Activated CD4-positive, CD25-positive, alpha-beta regulatory T cell (primary cell): ENCODE measurements around the gene TRAF3.

Experiments
- DNase-seq, 4 experiments: peaks; one replicate each; lab custom pipeline; 2025; lab: John Stamatoyannopoulos, UW

Gene TRAF3

GRCh38 chr14:102939329-102939728, 162.1 kb downstream of the TRAF3 start:
- no peak for DNase-seq

GRCh38 chr14:102939820-102940561, 162.7 kb downstream of the TRAF3 start:
- DNase-seq = no peak

- no peak for DNase-seq
Measured at GRCh38 chr14:102940729-102941362, 163.6 kb downstream of the TRAF3 start.

DNA sequence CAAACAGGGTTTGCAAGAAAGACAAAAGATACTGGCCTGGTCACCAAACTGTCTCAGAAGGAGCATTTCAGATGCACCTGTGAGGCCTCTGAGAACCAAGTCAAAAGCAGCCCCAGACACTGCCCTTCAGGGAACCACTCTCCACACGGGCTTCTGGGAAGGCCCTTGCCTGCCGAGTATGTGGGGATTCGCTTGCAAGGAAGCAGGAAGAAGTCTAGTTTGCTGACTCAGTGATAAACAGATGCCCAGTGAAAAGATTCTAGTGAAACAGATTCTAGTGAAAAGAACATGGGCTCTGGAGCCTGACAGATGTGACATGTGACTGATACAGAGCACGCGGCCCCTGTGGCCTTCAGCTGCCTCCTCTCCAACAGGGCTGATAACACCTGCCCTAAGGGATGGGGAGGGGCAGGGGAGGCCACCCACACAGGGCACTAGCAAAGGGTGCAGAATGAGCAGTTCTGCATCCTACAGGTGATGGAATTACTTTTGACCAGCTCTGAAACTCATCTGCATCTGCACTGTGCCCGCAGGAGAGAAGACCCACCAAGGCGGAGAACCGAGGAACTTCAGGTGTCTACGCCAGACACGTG, 164.3 kb downstream of the TRAF3 start:
- no peak for DNase-seq

- no peak for DNase-seq
Measured at GRCh38 chr14:102942069-102942468, 164.8 kb downstream of the TRAF3 start.

GRCh38 chr14:102943454-102943853, 166.2 kb downstream of the TRAF3 start:
- DNase-seq = no peak

GRCh38 chr14:102943979-102944378, 166.7 kb downstream of the TRAF3 start:
- DNase-seq = no peak

GRCh38 chr14:102944448-102945330, 167.4 kb downstream of the TRAF3 start:
- DNase-seq = no peak

DNA sequence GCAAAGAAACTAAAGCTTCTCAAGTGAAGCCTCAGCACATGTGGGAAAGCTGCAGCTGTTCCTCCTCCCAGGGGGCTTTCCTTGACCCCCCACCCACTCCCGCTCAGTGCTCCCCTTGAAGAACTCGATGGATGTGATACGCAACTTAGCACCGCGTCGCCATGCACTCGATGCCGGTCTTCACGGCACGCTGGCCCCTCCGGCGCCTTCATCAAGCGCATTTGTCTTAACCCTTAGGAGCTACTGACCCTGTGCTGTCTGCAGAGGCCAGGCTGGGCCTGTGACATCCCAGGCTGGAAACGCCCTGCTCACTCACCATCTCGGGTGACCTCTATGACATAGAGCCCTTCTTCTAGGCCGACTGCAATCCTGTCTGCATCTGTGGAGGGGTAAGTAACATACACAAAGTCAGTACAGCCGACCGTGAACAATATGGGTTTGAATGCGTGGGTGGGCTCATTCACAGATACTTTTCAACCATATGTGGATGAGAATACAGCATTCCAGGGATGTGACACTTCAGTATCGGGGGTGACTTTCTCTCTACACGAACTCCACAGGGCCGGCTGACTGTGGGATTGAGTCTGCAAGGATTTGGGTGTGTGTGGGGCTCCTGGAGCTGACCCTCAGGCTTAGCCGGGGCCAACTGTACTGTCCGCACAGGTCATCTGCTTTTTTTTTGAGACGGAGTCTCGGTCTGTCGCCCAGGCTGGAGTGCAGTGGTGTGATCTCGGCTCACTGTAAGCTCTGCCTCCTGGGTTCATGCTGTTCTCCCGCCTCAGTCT, 168.3 kb downstream of the TRAF3 start:
- no peak for DNase-seq

DNA sequence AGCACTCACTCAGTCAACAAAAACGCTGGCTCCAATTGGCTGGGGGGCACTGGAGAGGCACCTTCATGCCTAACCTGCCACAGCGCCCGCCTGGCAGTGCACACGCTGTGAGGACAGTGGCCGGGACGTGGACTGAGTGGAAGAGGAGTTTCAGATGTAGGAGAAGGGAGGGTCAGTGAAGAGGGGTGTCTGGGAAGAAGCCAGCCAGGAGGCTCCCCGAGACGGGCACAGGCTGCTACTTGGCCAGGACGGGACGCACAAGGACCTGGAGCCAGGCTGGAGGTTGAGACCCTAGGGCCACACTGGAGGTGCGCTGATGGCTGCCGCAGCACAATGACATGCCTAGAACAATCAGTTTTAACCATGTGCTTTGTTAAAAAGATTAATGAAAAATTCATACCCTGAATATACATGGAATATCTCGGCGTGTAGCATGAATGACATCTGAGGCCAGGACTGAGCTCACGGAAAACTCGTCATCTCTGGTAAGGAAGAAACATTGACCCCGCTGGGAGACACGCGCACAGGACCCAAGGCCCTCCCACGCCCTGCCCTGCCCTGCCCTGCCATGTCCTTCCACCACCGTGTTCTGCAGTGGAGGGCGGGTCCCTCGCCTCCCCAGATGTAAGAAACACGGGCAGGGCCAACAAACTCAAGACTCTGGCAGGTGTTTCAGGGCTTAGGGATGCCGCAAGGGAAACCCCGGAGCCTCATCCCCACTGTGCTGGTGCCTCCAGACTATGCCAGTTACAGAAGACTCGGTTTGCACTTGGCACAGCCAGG, 170.3 kb downstream of the TRAF3 start:
- no peak for DNase-seq

GRCh38 chr14:102948698-102949061, 171.4 kb downstream of the TRAF3 start:
- no peak for DNase-seq

- no peak for DNase-seq
Measured at GRCh38 chr14:102949062-102949800, 172.0 kb downstream of the TRAF3 start.

GRCh38 chr14:102949801-102950451, 172.7 kb downstream of the TRAF3 start:
- no peak for DNase-seq

GRCh38 chr14:102951034-102951433, 173.8 kb downstream of the TRAF3 start:
- DNase-seq = no peak

DNA sequence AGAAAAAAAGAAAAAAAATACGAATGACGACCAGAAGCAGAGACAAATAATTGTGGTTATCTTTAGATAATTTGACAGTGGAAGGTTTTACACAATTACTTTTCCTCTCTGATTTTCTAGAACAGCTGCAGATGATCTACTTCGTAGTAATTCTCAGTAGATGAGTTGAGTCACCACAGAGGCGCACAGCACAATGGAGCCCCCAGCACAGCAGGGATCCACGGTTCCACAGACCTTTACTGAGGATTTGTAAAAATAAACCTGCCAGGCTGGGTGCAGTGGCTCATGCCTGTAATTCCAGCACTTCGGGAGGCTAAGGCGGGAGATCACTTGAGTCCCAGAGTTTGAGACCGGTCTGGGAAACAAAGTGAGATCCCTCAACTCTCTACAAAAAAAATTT, 174.6 kb downstream of the TRAF3 start:
- DNase-seq = no peak

DNA sequence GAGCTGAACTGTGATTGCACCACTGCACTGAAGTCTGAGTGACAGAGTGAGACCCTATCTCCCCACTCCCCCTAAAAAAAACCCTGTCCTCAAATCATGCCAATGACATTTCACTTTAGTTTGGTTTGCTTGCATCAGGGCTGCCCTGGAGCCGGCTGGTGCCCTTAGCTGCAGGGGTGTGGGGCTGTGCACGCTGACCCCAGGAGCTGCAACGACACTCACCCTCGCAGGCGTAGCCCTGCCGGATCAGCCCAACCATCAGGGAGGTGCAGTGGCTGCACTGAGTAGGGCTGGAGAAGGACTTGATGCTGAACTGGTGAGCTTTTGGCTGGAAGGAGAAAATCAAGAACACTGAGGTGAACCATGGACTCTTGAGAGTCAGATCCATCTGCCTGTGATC, 175.0 kb downstream of the TRAF3 start:
- no peak for DNase-seq

DNA sequence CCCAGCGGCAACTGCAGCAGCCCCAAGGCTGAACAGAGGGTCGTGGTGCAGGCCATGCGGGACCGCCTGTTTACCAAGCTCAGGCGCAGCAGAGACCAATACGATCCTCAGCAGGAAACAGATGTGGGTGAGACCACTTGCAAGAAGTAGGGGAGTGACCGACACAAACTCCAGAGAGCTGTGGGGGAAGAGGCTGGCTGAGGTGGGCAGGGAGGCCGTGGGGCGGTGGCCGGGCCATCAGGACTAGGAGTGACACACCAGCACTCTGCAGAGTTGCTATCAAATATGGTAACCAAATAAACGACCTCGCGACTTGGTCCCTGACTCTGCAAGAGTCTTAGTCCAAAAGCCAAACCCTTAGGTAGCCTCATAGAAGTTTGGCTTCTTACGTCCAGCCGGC, 175.9 kb downstream of the TRAF3 start:
- no peak for DNase-seq

DNA sequence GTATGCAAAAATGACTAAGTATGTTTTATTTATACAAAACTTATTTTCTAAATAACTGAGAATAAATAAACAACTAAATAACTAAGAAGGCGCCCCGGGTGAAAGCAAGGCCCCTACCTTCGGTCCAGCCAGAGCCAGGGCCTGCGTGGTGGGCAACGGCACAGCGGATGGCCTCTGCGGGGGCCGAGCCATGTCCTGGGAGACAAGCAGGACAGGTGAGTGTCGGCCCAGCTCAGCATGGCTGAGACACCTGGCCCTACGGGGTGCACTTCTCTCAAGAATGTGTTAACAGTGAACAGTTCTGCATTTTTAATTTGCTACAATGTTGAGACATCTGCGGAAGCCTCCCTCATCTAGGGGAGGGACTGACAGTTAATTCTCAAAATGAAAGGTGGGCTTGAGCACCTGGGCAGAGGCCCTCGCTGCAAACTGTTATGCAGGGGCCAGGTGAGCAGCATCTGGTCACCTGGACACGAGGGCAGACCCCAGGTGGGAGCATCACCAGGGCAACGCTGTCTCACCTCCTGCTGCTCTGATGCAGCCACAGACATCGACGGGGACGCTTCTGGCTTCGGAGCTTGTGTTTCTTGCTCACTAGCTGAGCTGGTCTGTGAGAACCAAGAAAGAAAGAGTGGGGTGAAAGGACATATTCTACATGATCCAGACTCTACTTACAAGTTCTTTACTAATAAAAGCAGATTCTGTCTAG, 177.0 kb downstream of the TRAF3 start:
- DNase-seq = no peak
